Trophoblast cell (in vitro differentiated cells and primary cell): ENCODE measurements around the gene TAAR5.

ENCODE experiments used
- DNase-seq, 2 donors: peaks; one replicate each; pipeline ENCODE4 v3.0.0-alpha.2; 2016
- H2AFZ ChIP-seq: 2 replicates; pipeline ENCODE4 v1.6.1; 2013; ENCODE audit warnings: low read length, moderate library complexity, mild to moderate bottlenecking; ENCODE audit not compliant: insufficient read depth, poor library complexity
- H2AK5ac ChIP-seq: 2 replicates; pipeline ENCODE4 v1.6.1; 2013; ENCODE audit warnings: mild to moderate bottlenecking, low read length
- H2BK120ac ChIP-seq: 2 replicates; pipeline ENCODE4 v1.6.1; 2013; ENCODE audit warnings: low read length, mild to moderate bottlenecking, moderate library complexity; ENCODE audit not compliant: insufficient read depth, poor library complexity
- H2BK12ac ChIP-seq: 2 replicates; pipeline ENCODE4 v1.6.1; 2013; ENCODE audit warnings: mild to moderate bottlenecking, low read length, moderate library complexity
- H2BK5ac ChIP-seq: 2 replicates; pipeline ENCODE4 v1.6.1; 2013; ENCODE audit warnings: low read length, low read depth, moderate library complexity, mild to moderate bottlenecking; ENCODE audit not compliant: poor library complexity
- H3K14ac ChIP-seq: 2 replicates; pipeline ENCODE4 v1.6.1; 2013; ENCODE audit warnings: mild to moderate bottlenecking, low read length
- H3K18ac ChIP-seq: 2 replicates; pipeline ENCODE4 v1.6.1; 2013; ENCODE audit warnings: mild to moderate bottlenecking, low read length
- H3K23ac ChIP-seq: 2 replicates; pipeline ENCODE4 v1.6.1; 2013; ENCODE audit warnings: low read length
- H3K27ac ChIP-seq: 2 replicates; pipeline ENCODE4 v1.5.1; 2013; ENCODE audit warnings: low read depth, mild to moderate bottlenecking, inconsistent platforms, low read length, moderate library complexity
- H3K27me3 ChIP-seq: 2 replicates; pipeline ENCODE4 v1.6.1; 2013; ENCODE audit warnings: inconsistent platforms, mild to moderate bottlenecking, low read length, moderate library complexity; ENCODE audit not compliant: insufficient read depth
- H3K36me3 ChIP-seq, 2 experiments: 1 replicate in 1 of 2; 2 replicates in 1 of 2; pipeline ENCODE4 v1.6.1; 2013; ENCODE audit warnings: low read length in 2 of 2, mild to moderate bottlenecking in 2 of 2, moderate library complexity in 1 of 2; ENCODE audit not compliant: insufficient read depth in 2 of 2, control insufficient read depth in 1 of 2
- H3K4ac ChIP-seq: 2 replicates; pipeline ENCODE4 v1.6.1; 2013; ENCODE audit warnings: low read depth, mild to moderate bottlenecking, low read length, moderate library complexity
- H3K4me1 ChIP-seq, 2 experiments: 1 replicate in 1 of 2; 2 replicates in 1 of 2; pipeline ENCODE4 v1.6.1; 2013; ENCODE audit warnings: low read length in 2 of 2, mild to moderate bottlenecking in 2 of 2, moderate library complexity in 1 of 2; ENCODE audit not compliant: insufficient read depth in 2 of 2, control insufficient read depth in 1 of 2
- H3K4me2 ChIP-seq: 2 replicates; pipeline ENCODE4 v1.6.1; 2013; ENCODE audit warnings: inconsistent platforms, mild to moderate bottlenecking, low read length, moderate library complexity
- H3K4me3 ChIP-seq: 2 replicates; pipeline ENCODE4 v1.5.1; 2013; ENCODE audit warnings: mild to moderate bottlenecking, low read depth, low read length, inconsistent platforms
- H3K79me1 ChIP-seq: one replicate; pipeline ENCODE4 v1.6.1; 2013; ENCODE audit warnings: low read length
- H3K79me2 ChIP-seq: 2 replicates; pipeline ENCODE4 v1.6.1; 2013; ENCODE audit warnings: low read length, mild to moderate bottlenecking; ENCODE audit not compliant: control insufficient read depth, insufficient read depth, poor library complexity
- H3K9ac ChIP-seq: 2 replicates; pipeline ENCODE4 v1.6.1; 2013; ENCODE audit warnings: mild to moderate bottlenecking, low read length
- H3K9me3 ChIP-seq: 2 replicates; pipeline ENCODE4 v1.6.1; 2013; ENCODE audit warnings: low read depth, mild to moderate bottlenecking, control low read depth, inconsistent platforms, low read length; ENCODE audit not compliant: insufficient read depth
- H4K12ac ChIP-seq: 2 replicates; pipeline ENCODE4 v1.6.1; 2013; ENCODE audit warnings: low read depth, mild to moderate bottlenecking, low read length, moderate library complexity
- H4K8ac ChIP-seq: 2 replicates; pipeline ENCODE4 v1.6.1; 2013; ENCODE audit warnings: low read depth, mild to moderate bottlenecking, low read length, moderate library complexity
- H4K91ac ChIP-seq: one replicate; pipeline ENCODE4 v1.6.1; 2013; ENCODE audit warnings: low read depth, mild to moderate bottlenecking, low read length, moderate library complexity
- WGBS: extraction: QIAGEN DNeasy Blood & Tissue Kit; methylation state at CpG from one replicate; pipeline ENCODE4 v1.1.7; 2013; ENCODE audit warnings: missing lambda C conversion rate; ENCODE audit not compliant: insufficient read length, insufficient coverage; ENCODE audit errors: extremely low coverage; 5-methylcytosine and 5-hydroxymethylcytosine counted together

Gene TAAR5

DNA sequence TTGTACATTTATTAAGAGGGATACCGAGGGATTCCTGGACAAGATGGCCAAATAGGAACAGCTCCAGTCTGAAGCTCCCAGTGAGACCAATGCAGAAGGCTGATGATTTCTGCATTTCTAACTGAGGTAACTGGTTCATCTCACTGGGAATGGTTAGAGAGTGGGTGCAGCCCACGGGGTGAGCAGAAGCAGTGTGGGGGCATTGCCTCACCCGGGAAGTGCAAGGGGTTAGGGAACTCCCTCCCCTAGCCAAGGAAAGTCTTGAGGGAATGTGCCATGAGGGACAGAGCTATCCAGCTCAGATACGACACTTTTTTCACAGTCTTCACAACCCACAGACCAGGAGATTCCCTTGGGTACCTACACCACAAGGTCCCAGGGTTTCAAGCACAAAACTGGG, 45.3 kb upstream of the TAAR5 start:
- Histone ChIP-seq H3K9ac (no peak overlapping the region), H2AFZ (no peak overlapping the region), H3K4ac (no peak overlapping the region), H3K18ac (no peak overlapping the region), H3K4me1 (no peaks in the 10 kb centered on the region), H2BK12ac (no peak overlapping the region), H3K79me1 (no peaks in the 10 kb centered on the region), H2AK5ac (no peak overlapping the region), H2BK120ac (no peak overlapping the region), H3K4me2 (no peak overlapping the region), H3K9me3 (no peaks in the 10 kb centered on the region), H3K27ac (no peak overlapping the region), H4K91ac (no peak overlapping the region), H3K79me2 (no peaks in the 10 kb centered on the region), H3K4me3 (no peak overlapping the region), H3K27me3 (no peaks in the 10 kb centered on the region), H3K14ac (no peak overlapping the region), H3K23ac (no peak overlapping the region), H2BK5ac (no peak overlapping the region), H3K36me3 (no peaks in the 10 kb centered on the region), H4K12ac (no peak overlapping the region), H4K8ac (no peak overlapping the region)
- DNase-seq, result no peak
- WGBS, result no CpG with 5 or more reads among the region's 4 CpGs

DNA sequence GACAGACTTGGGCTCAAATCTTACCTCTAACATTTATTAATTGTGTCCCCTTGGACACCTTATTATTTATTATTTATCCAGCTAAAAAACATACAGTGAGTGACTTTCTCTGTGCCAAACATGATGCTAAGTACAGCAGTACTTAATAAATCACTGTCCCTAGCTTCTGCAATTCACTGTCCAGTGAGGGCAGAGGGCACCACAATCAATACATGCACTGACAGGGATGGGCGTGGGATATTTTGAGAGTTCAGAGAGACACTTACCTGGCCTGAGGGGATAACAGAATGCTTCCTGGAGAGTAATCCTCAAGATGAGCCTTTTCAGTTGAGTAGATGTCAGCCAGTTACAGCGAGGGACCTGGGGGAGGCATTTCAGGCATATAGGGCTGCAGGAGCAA, 43.8 kb upstream of the TAAR5 start:
- Histone ChIP-seq H2BK120ac (no peak overlapping the region), H3K27me3 (no peaks in the 10 kb centered on the region), H3K4me3 (no peak overlapping the region), H3K36me3 (no peaks in the 10 kb centered on the region), H3K9me3 (no peaks in the 10 kb centered on the region), H4K8ac (no peak overlapping the region), H3K4ac (no peak overlapping the region), H3K27ac (no peak overlapping the region), H3K18ac (no peak overlapping the region), H3K4me1 (no peaks in the 10 kb centered on the region), H4K91ac (no peak overlapping the region), H2BK12ac (no peak overlapping the region), H2AK5ac (no peak overlapping the region), H4K12ac (no peak overlapping the region), H2BK5ac (no peak overlapping the region), H3K4me2 (no peak overlapping the region), H3K79me2 (no peaks in the 10 kb centered on the region), H3K23ac (no peak overlapping the region), H3K9ac (no peak overlapping the region), H3K79me1 (no peaks in the 10 kb centered on the region), H3K14ac (no peak overlapping the region), H2AFZ (no peak overlapping the region)
- DNase-seq, result no peak
- no CpG with 5 or more reads among the region's 2 CpGs for WGBS

DNA sequence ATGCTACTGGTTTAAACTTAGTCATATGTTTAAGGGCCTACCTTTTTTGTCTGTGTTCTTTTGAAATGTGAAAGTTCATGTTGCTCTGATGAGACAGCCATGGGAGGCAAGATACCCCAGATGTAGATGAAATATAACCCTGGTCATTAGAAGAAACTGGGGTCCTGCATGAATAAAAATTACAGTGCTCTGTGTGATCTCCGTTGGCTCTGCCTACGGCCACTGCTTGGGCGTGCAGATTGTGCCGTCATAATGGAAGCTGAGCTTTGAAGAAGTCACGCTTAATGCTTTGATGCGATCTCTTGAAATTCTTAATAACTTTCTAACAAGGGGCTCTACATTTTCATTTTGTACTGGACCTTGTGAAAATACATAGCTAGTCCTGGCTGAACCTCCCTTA, 34.6 kb upstream of the TAAR5 start, which contains the start of gene TAAR2:
TAAR2 (minus strand) TSS at position 101 of the 400 bp plus-strand sequence; CDS start at position 101, 0 bp downstream.
- H3K27me3 ChIP-seq, result no peaks in the 10 kb centered on the region
- no peak within 1 kb of the TSS for H2BK5ac ChIP-seq
- no peak within 1 kb of the TSS for H2BK12ac ChIP-seq
- H3K23ac ChIP-seq, result no peak within 1 kb of the TSS
- no peak within 1 kb of the TSS for H3K4ac ChIP-seq
- no peaks in the 10 kb centered on the region for H3K79me1 ChIP-seq
- H4K12ac ChIP-seq, result no peak within 1 kb of the TSS
- no peak within 1 kb of the TSS for H3K18ac ChIP-seq
- H3K9ac ChIP-seq, result no peak within 1 kb of the TSS
- WGBS, result no CpG with 5 or more reads among the region's 6 CpGs
- no peak within 1 kb of the TSS for H2AK5ac ChIP-seq
- H2AFZ ChIP-seq, result no peak within 1 kb of the TSS
- H3K4me2 ChIP-seq, result no peak within 1 kb of the TSS
- no peaks in the 10 kb centered on the region for H3K4me1 ChIP-seq
- H4K8ac ChIP-seq, result no peak within 1 kb of the TSS
- H4K91ac ChIP-seq, result no peak within 1 kb of the TSS
- no peak within 1 kb of the TSS for H3K27ac ChIP-seq
- no peaks in the 10 kb centered on the region for H3K36me3 ChIP-seq
- no peak within 1 kb of the TSS for H3K4me3 ChIP-seq
- H2BK120ac ChIP-seq, result no peak within 1 kb of the TSS
- H3K79me2 ChIP-seq, result no peaks in the 10 kb centered on the region
- no peak for DNase-seq
- no peak within 1 kb of the TSS for H3K14ac ChIP-seq
- H3K9me3 ChIP-seq, result no peaks in the 10 kb centered on the region

DNA sequence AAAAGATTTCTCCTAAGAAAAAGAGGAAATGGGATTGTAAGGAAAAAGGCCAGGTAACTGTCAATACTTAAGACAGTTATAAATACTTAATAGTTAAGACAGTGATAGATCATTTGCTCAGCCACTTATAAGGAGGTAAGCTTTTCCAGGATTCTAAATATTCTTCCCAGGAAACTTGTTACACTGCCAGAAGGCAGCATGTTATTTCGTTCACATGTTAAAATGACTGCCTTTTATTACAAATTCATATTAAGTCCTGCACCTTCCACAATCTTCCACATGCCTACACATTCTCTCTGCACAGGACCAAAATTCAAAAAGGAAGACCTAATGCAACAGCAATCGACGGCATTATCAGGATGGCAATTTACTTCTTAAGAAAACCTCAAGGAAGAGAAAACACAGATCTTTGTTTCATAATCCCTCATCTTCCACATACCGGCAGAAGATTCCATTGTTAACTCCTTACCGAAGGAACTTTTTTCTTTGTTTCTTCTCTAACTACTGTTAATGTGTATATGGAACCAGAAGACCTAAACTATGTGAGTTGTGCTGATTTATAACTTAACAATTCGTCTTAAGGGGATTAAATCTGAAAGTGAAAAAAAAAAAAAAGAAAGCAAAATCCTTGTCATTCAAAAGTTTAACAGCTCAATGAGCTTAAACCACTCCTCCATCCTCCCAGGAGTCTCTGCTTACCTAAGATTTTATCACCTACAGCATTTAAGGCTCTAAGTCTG, 33.7 kb upstream of the TAAR5 start:
- no peak overlapping the region for H3K18ac ChIP-seq
- WGBS, result no CpG with 5 or more reads among the region's 6 CpGs
- H2AFZ ChIP-seq, result no peak overlapping the region
- no peak overlapping the region for H3K27ac ChIP-seq
- H3K23ac ChIP-seq, result no peak overlapping the region
- DNase-seq, result no peak
- H4K12ac ChIP-seq, result no peak overlapping the region
- no peaks in the 10 kb centered on the region for H3K27me3 ChIP-seq
- no peaks in the 10 kb centered on the region for H3K36me3 ChIP-seq
- H2BK12ac ChIP-seq, result no peak overlapping the region
- no peaks in the 10 kb centered on the region for H3K79me1 ChIP-seq
- H3K79me2 ChIP-seq, result no peaks in the 10 kb centered on the region
- H3K4ac ChIP-seq, result no peak overlapping the region
- H3K4me2 ChIP-seq, result no peak overlapping the region
- no peak overlapping the region for H3K4me3 ChIP-seq
- no peak overlapping the region for H4K8ac ChIP-seq
- H2BK120ac ChIP-seq, result no peak overlapping the region
- H3K14ac ChIP-seq, result no peak overlapping the region
- H4K91ac ChIP-seq, result no peak overlapping the region
- H3K4me1 ChIP-seq, result no peaks in the 10 kb centered on the region
- no peak overlapping the region for H2BK5ac ChIP-seq
- H3K9me3 ChIP-seq, result no peaks in the 10 kb centered on the region
- H3K9ac ChIP-seq, result no peak overlapping the region
- H2AK5ac ChIP-seq, result no peak overlapping the region
